ENCODE data around the gene BLTP3A. TPM values are rescaled to one million over a fixed set of nuclear protein-coding genes. Genes with fewer than 3 reads are reported as not detected.
"Not testable (repeated sequence)": the region's sequence is repeated elsewhere in the genome, so short reads cannot be mapped to it uniquely, and the experiment has no call there.

The BLTP3A gene
- total and polyA plus RNA-seq, 7 donors: 4.2 to 34.7 (median 16.5) TPM

DNA sequence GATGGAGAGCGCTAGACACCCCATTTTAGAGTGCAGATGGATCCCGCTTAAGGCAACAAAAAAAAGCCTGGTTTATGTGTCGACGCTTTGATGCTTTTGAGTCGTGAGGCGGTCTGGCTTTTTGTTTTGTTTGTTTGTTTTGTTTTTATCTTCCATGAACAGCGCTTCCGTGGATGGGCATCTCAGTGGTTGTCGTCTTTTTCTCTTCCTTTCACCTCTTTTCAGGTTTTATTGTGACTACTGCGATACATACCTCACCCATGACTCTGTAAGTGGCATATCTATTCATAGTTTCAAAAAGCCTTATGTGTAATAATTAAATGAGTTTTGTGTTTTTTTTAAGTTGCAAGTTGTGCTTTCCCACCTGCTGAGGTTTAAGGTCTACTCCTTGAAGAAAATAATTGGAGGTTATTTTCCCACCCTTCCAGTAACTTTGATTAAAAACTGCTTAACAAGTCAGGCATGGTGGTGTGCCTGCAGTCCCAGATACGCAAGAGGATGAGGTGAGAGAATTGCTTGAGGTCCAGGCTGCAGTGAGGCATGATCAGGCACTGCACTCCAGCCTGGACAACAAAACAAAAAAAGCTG, 34.1 kb upstream of the BLTP3A start:
- ATAC-seq: no peak
- DNase-seq: no peak
- H3K36me3 ChIP-seq (ENCODE audit: insufficient read depth in 1 of 2, low read depth in 1 of 2): peaks cover 0 to 25% of the 10 kb centered on the region in 2 donors
- H3K4me1 ChIP-seq: peaks cover 10% of the 10 kb centered on the region
- H3K27ac ChIP-seq: peak overlapping the region; percentile 96
- no peaks in the 10 kb centered on the region for H3K27me3 ChIP-seq (ENCODE audit: insufficient read depth in 3 of 3, low read length in 2 of 3)
- 8 to 9% (median 8%) methylated on average over 11 of the region's 11 CpGs for WGBS, 3 donors
- peak overlapping the region; percentile 76 for H3K4me3 ChIP-seq
- TF ChIP-seq, protein P1, sequence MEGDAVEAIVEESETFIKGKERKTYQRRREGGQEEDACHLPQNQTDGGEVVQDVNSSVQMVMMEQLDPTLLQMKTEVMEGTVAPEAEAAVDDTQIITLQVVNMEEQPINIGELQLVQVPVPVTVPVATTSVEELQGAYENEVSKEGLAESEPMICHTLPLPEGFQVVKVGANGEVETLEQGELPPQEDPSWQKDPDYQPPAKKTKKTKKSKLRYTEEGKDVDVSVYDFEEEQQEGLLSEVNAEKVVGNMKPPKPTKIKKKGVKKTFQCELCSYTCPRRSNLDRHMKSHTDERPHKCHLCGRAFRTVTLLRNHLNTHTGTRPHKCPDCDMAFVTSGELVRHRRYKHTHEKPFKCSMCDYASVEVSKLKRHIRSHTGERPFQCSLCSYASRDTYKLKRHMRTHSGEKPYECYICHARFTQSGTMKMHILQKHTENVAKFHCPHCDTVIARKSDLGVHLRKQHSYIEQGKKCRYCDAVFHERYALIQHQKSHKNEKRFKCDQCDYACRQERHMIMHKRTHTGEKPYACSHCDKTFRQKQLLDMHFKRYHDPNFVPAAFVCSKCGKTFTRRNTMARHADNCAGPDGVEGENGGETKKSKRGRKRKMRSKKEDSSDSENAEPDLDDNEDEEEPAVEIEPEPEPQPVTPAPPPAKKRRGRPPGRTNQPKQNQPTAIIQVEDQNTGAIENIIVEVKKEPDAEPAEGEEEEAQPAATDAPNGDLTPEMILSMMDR (IDR thresholded peaks at IDR 0.05): no peak
- no peaks in the 10 kb centered on the region for H3K9me3 ChIP-seq
- intact Hi-C loops (cut with DNase I): loop anchor here (1.0 to 5.0 kb wide), 3 partner anchors 60 to 131 kb away; partner anchors contain the start of genes ILRUN (in 2 of the 2) and TAF11 (in 1 of the 2)

DNA sequence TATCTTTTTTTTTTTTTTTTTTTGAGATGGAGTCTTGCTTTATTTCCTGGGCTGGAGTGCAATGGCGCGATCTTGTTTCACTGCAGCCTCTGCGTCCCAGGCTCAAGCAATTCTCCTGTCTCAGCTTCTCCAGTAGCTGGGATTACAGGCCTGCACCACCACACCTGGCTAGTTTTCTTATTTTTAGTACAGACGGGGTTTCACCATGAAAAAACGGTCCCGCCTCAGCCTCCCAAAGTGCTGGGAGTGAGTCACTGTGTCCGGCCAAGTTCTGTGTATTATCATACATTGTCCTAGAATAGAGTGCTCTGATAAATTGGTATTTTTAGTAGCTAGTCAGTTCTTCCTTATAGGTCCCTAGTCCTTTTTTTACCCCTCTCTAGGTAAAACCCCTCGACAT, 31.8 kb upstream of the BLTP3A start:
- peaks cover 0 to 48% of the 10 kb centered on the region in 2 donors for H3K36me3 ChIP-seq (ENCODE audit: insufficient read depth in 1 of 2, low read depth in 1 of 2)
- intact Hi-C loops (cut with DNase I): loop anchor here in 1 of 2 donors (10.0 kb wide), 1 partner anchor 125 kb away; the partner anchor contains the start of genes ANKS1A and TAF11

DNA sequence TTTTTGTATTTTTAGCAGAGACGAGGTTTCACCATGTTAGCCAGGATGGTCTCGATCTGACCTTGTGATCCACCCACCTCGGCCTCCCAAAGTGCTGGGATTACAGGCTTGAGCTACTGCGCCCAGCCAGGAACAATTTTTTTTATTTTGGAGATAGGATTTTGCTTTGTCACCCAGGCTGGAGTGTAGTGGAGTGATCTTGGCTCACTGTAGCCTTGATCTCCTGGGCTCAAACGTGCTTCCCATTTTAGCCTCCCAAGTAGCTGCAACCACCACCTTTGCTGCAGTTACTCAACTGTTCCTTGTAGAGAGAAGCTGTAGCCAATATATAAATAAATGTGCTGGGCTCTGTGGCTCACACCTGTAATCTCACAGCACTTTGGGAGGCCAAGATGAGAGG, 30.2 kb upstream of the BLTP3A start:
- not testable (repeated sequence) for H3K4me3 ChIP-seq; DNase-seq; H3K27me3 ChIP-seq (ENCODE audit: insufficient read depth in 3 of 3, low read length in 2 of 3); H3K27ac ChIP-seq; ATAC-seq; H3K9me3 ChIP-seq
- H3K4me1 ChIP-seq: peaks cover 10% of the 10 kb centered on the region
- 72 to 84% (median 74%) methylated on average over 5 of the region's 5 CpGs for WGBS, 3 donors
- peaks cover 0 to 64% of the 10 kb centered on the region in 2 donors for H3K36me3 ChIP-seq (ENCODE audit: insufficient read depth in 1 of 2, low read depth in 1 of 2)
- intact Hi-C loops (cut with DNase I): loop anchor here in 1 of 2 donors (10.0 kb wide), 1 partner anchor 123 kb away; the partner anchor contains the start of genes ANKS1A and TAF11

More for the DNA sequence above, 31.8 kb upstream of the BLTP3A start:
- TF ChIP-seq, protein P1 (IDR thresholded peaks at IDR 0.05): no peak
- DNase-seq: no peak
- no peaks in the 10 kb centered on the region for H3K9me3 ChIP-seq
- ATAC-seq: no peak
- H3K4me1 ChIP-seq: peaks cover 10% of the 10 kb centered on the region
- H3K27ac ChIP-seq: no peak overlapping the region
- H3K27me3 ChIP-seq (ENCODE audit: insufficient read depth in 3 of 3, low read length in 2 of 3): no peaks in the 10 kb centered on the region
- H3K4me3 ChIP-seq: no peak overlapping the region
- 87 to 91% (median 90%) methylated on average over 8 of the region's 8 CpGs for WGBS, 3 donors

DNA sequence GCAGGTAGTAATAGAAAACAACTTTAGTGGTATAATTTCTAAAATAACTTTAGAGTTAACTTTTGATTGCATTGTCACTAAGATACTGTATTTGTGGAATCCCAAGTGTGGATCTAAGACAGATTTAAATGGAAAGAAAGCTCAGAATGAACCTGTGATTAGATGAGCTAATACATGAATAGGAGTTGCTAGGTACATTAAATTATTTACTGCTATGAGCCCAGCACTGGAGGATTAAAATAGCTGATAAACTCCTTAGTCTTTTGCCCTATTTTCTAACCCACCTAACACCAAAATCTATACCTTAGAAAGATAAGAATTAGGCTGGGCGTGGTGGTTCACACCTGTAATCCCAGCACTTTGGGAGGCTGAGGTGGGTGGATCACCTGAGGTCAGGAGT, 23.7 kb upstream of the BLTP3A start:
- intact Hi-C loops (cut with DNase I): loop anchor here in 1 of 2 donors (10.0 kb wide), 1 partner anchor 117 kb away; the partner anchor contains the start of genes ANKS1A and TAF11
- ATAC-seq (no peak), DNase-seq (no peak)
- Histone ChIP-seq H3K27ac (no peak overlapping the region), H3K9me3 (no peaks in the 10 kb centered on the region), H3K4me3 (no peak overlapping the region), H3K27me3 (ENCODE audit: insufficient read depth in 3 of 3, low read length in 2 of 3) (no peaks in the 10 kb centered on the region), H3K4me1 (peaks cover 4% of the 10 kb centered on the region), H3K36me3 (ENCODE audit: insufficient read depth in 1 of 2, low read depth in 1 of 2) (peaks cover 7 to 100% of the 10 kb centered on the region in 2 donors)
- TF ChIP-seq, protein P1 (IDR thresholded peaks at IDR 0.05): no peak
- WGBS, 3 donors: 90 to 97% (median 96%) methylated on average over 1 of the region's 1 CpG

DNA sequence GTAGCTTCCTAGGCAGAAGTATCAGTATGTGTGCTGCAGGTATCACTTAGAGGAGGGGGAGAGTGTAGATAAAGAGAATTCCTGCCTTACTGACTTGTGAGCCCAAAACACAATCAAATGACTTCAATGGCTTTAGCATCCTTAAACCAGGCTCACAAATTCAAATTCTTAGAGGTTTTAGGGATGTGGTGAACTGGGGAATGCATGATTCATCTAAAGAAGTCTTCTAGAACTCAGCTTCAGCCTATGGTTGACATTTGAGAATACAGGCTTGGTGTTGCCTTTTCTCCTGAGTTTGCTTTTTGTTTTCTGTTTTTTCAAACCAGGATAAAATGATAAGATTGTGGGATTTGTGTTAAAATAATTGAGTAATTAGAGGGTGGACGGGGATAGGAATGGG, 20.2 kb upstream of the BLTP3A start:
- TF ChIP-seq, protein P1 (IDR thresholded peaks at IDR 0.05): no peak
- ATAC-seq (no peak), DNase-seq (no peak)
- Histone ChIP-seq H3K4me3 (no peak overlapping the region), H3K27ac (no peak overlapping the region), H3K36me3 (ENCODE audit: insufficient read depth in 1 of 2, low read depth in 1 of 2) (peaks cover 13 to 94% of the 10 kb centered on the region in 2 donors), H3K4me1 (peaks cover 4% of the 10 kb centered on the region), H3K9me3 (no peaks in the 10 kb centered on the region), H3K27me3 (ENCODE audit: insufficient read depth in 3 of 3, low read length in 2 of 3) (no peaks in the 10 kb centered on the region)
- WGBS, 3 donors: 88 to 95% (median 93%) methylated on average over 1 of the region's 1 CpG
- intact Hi-C loops (cut with DNase I): no loop called here

All from psoas muscle (tissue), 8 donors.